SK-N-SH (cell line): ENCODE measurements around the gene HCCS.
A peak's percentile ranks its signal among the peaks of the same experiment; 100 is the strongest.

Experiments
- CTCF ChIP-seq: fragments of 200-600 bp; sonication (generic); IDR thresholded peaks from 2 replicates; pipeline ENCODE4 v1.6.1; 2017; ENCODE audit warnings: antibody characterized with exemption, mild to moderate bottlenecking, moderate library complexity
- EP300 ChIP-seq, 2 experiments: IDR thresholded peaks; 2 replicates each; pipeline versions ENCODE4 v1.4.0 to v1.6.1; 2012; ENCODE audit warnings: borderline replicate concordance in 1 of 2, low read depth in 1 of 2, low read length in 1 of 2
- EZH2phosphoT487 ChIP-seq: fragments of 200-600 bp; sonication (generic); IDR thresholded peaks from 2 replicates; pipeline ENCODE4 v1.6.1; 2017; ENCODE audit warnings: low read depth, mixed run types, mild to moderate bottlenecking, antibody characterized with exemption, moderate library complexity, borderline replicate concordance
- GATA2 ChIP-seq: sonication (generic); formaldehyde crosslinking; IDR thresholded peaks from 2 replicates; pipeline ENCODE4 v1.5.0; 2020; ENCODE audit warnings: mild to moderate bottlenecking, missing genetic modification reagents
- PBX3 ChIP-seq: IDR thresholded peaks from 2 replicates; pipeline ENCODE4; 2012
- POLR2AphosphoS5 ChIP-seq: IDR thresholded peaks from 2 replicates; pipeline ENCODE4 v1.6.1; 2012; ENCODE audit warnings: low read depth, low read length

- TF ChIP-seq CTCF: peak; percentile 30; the same call in 1 of the 2 replicates
- TF ChIP-seq EZH2phosphoT487: no peak
- peak; percentile 95 for TF ChIP-seq PBX3
- TF ChIP-seq POLR2AphosphoS5: peak; percentile 33; the same call in 1 of the 2 replicates
- no peak for TF ChIP-seq EP300 (IDR thresholded peaks at IDR 0.05; ENCODE audit: borderline replicate concordance in 1 of 2, low read depth in 1 of 2, low read length in 1 of 2)
- no peak for TF ChIP-seq GATA2 (CRISPR knock-in tag)
Measured at GRCh38 chrX:11111037-11111851, at the start of gene HCCS.
